Measurements from ENCODE around the gene PMIS2.

- TF ChIP-seq, protein P1, sequence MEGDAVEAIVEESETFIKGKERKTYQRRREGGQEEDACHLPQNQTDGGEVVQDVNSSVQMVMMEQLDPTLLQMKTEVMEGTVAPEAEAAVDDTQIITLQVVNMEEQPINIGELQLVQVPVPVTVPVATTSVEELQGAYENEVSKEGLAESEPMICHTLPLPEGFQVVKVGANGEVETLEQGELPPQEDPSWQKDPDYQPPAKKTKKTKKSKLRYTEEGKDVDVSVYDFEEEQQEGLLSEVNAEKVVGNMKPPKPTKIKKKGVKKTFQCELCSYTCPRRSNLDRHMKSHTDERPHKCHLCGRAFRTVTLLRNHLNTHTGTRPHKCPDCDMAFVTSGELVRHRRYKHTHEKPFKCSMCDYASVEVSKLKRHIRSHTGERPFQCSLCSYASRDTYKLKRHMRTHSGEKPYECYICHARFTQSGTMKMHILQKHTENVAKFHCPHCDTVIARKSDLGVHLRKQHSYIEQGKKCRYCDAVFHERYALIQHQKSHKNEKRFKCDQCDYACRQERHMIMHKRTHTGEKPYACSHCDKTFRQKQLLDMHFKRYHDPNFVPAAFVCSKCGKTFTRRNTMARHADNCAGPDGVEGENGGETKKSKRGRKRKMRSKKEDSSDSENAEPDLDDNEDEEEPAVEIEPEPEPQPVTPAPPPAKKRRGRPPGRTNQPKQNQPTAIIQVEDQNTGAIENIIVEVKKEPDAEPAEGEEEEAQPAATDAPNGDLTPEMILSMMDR (conservative IDR thresholded peaks at IDR 0.05; ENCODE audit: low read length) = no peak
- no peak for TF ChIP-seq EZH2phosphoT487 (IDR thresholded peaks at IDR 0.05; ENCODE audit: borderline replicate concordance)
These were observed 26.2 kb downstream of the PMIS2 start for GRCh38 chr19:35612224-35612558.

Data from Loucy (cell line).